SIG-M5 (cell line): ENCODE measurements around the gene CEND1.

Experiments used
- DNase-seq: peaks from one replicate; lab custom pipeline; 2025; lab: John Stamatoyannopoulos, UW

The CEND1 gene

GRCh38 chr11:789943-790342 is at the start of gene CEND1:
Gene CEND1, minus strand, starts transcription at chr11:790090. Its CDS starts 1,514 bp downstream, at chr11:788576.
- DNase-seq = no peak

GRCh38 chr11:839280-839623 is 49.4 kb upstream of the CEND1 start:
- DNase-seq = no peak

- no peak for DNase-seq
Measured at GRCh38 chr11:838441-839279, 48.8 kb upstream of the CEND1 start.

GRCh38 chr11:837990-838307 is 48.1 kb upstream of the CEND1 start:
- DNase-seq = no peak

- no peak for DNase-seq
Measured at GRCh38 chr11:837189-837989, 47.5 kb upstream of the CEND1 start.

- DNase-seq = no peak
Measured at GRCh38 chr11:836700-837099, 46.8 kb upstream of the CEND1 start.

GRCh38 chr11:836274-836673 is 46.4 kb upstream of the CEND1 start:
- no peak for DNase-seq

- DNase-seq = no peak
Measured at GRCh38 chr11:834371-835316, 44.8 kb upstream of the CEND1 start.

GRCh38 chr11:833849-834311 is 44.0 kb upstream of the CEND1 start:
- DNase-seq = no peak

- DNase-seq = no peak
Measured at GRCh38 chr11:833114-833791, 43.4 kb upstream of the CEND1 start.

GRCh38 chr11:832529-833113 is 42.7 kb upstream of the CEND1 start, which contains the start of gene CD151:
Gene CD151, plus strand, starts transcription at chr11:832952. Its CDS starts 3,118 bp downstream, at chr11:836070.
- DNase-seq = no peak

GRCh38 chr11:831961-832528 is 42.2 kb upstream of the CEND1 start:
- no peak for DNase-seq

GRCh38 chr11:831118-831864 is 41.4 kb upstream of the CEND1 start:
- no peak for DNase-seq

GRCh38 chr11:830295-831117 is 40.6 kb upstream of the CEND1 start:
- DNase-seq = no peak

- DNase-seq = no peak
Measured at GRCh38 chr11:829847-830294, 40.0 kb upstream of the CEND1 start.

GRCh38 chr11:829176-829846 is 39.4 kb upstream of the CEND1 start:
- DNase-seq = no peak

- no peak for DNase-seq
Measured at GRCh38 chr11:828506-829175, 38.8 kb upstream of the CEND1 start.

- DNase-seq = no peak
Measured at GRCh38 chr11:827897-828192, 38.0 kb upstream of the CEND1 start, which contains the start of gene CRACR2B. Gene CRACR2B, plus strand, starts transcription at chr11:827919. Its CDS starts 689 bp downstream, at chr11:828608.
